HL-60 (cell line): ENCODE data around the gene DGKH.

Source experiments
- GABPA ChIP-seq: IDR thresholded peaks from 2 replicates; pipeline ENCODE4 v1.6.1; 2012; ENCODE audit warnings: low read depth
- POLR2AphosphoS5 ChIP-seq: IDR thresholded peaks from 2 replicates; pipeline ENCODE4 v1.6.1; 2012; ENCODE audit warnings: low read depth
- SPI1 ChIP-seq: IDR thresholded peaks from 2 replicates; pipeline ENCODE4 v1.6.1; 2012; ENCODE audit warnings: low read depth, mild to moderate bottlenecking, borderline replicate concordance
- TF ChIP-seq, protein P1 (sequence below): IDR thresholded peaks from one replicate; pipeline ENCODE4 v1.5.1; 2011; ENCODE audit warnings: low read length, control low read depth, inconsistent platforms; ENCODE audit not compliant: insufficient read depth
- TF ChIP-seq, protein P2 (sequence below): IDR thresholded peaks from 2 replicates; pipeline ENCODE4 v1.6.1; 2012; ENCODE audit warnings: low read depth; ENCODE audit not compliant: insufficient replicate concordance

DNA sequence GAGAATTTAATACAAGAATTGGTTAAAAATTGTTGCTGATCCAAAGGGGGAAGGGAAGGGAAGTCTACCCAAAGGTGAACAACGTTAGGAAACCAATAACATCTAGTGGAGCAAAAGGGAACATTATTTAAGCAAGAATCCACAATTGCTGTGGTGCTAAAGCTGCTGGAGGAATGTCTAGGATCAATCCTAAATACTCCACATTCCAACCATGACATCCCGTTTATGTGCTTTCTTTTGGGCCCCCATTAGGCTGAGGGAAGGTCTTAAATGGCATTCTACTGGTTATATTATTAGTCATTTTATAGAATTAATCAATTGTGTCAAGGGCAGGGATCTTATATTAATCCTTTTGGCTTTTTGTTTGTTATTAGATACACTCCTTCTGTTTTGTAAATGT, 47.6 kb upstream of the DGKH start:
- TF ChIP-seq GABPA: no peak
- TF ChIP-seq, protein P1, sequence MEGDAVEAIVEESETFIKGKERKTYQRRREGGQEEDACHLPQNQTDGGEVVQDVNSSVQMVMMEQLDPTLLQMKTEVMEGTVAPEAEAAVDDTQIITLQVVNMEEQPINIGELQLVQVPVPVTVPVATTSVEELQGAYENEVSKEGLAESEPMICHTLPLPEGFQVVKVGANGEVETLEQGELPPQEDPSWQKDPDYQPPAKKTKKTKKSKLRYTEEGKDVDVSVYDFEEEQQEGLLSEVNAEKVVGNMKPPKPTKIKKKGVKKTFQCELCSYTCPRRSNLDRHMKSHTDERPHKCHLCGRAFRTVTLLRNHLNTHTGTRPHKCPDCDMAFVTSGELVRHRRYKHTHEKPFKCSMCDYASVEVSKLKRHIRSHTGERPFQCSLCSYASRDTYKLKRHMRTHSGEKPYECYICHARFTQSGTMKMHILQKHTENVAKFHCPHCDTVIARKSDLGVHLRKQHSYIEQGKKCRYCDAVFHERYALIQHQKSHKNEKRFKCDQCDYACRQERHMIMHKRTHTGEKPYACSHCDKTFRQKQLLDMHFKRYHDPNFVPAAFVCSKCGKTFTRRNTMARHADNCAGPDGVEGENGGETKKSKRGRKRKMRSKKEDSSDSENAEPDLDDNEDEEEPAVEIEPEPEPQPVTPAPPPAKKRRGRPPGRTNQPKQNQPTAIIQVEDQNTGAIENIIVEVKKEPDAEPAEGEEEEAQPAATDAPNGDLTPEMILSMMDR: no peak
- TF ChIP-seq, protein P2, sequence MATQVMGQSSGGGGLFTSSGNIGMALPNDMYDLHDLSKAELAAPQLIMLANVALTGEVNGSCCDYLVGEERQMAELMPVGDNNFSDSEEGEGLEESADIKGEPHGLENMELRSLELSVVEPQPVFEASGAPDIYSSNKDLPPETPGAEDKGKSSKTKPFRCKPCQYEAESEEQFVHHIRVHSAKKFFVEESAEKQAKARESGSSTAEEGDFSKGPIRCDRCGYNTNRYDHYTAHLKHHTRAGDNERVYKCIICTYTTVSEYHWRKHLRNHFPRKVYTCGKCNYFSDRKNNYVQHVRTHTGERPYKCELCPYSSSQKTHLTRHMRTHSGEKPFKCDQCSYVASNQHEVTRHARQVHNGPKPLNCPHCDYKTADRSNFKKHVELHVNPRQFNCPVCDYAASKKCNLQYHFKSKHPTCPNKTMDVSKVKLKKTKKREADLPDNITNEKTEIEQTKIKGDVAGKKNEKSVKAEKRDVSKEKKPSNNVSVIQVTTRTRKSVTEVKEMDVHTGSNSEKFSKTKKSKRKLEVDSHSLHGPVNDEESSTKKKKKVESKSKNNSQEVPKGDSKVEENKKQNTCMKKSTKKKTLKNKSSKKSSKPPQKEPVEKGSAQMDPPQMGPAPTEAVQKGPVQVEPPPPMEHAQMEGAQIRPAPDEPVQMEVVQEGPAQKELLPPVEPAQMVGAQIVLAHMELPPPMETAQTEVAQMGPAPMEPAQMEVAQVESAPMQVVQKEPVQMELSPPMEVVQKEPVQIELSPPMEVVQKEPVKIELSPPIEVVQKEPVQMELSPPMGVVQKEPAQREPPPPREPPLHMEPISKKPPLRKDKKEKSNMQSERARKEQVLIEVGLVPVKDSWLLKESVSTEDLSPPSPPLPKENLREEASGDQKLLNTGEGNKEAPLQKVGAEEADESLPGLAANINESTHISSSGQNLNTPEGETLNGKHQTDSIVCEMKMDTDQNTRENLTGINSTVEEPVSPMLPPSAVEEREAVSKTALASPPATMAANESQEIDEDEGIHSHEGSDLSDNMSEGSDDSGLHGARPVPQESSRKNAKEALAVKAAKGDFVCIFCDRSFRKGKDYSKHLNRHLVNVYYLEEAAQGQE: no peak
- no peak for TF ChIP-seq POLR2AphosphoS5
- TF ChIP-seq SPI1: no peak
